GM18502 (cell line): ENCODE measurements around the gene CMYA5.
A peak's percentile ranks its signal among the peaks of the same experiment; 100 is the strongest.
"Not testable (repeated sequence)": the region's sequence is repeated elsewhere in the genome, so short reads cannot be mapped to it uniquely, and the experiment has no call there.

ENCODE experiments used
- ATAC-seq: cut with Tn5 transposase; IDR thresholded peaks from one replicate; pipeline ENCODE4 v1.9.1; 2021; ENCODE audit warnings: mild to moderate bottlenecking; ENCODE audit not compliant: unreplicated experiment, poor library complexity

CMYA5 gene

GRCh38 chr5:79689541-79690466, at the start of gene CMYA5:
Gene CMYA5 (plus strand): TSS chr5:79689836. CDS start chr5:79689908, 72 bp downstream.
- no peak for ATAC-seq

- no peak for ATAC-seq
Observed at GRCh38 chr5:79640571-79641055, 49.0 kb upstream of the CMYA5 start.

- no peak for ATAC-seq
Observed at GRCh38 chr5:79641414-79641813, 48.2 kb upstream of the CMYA5 start.

GRCh38 chr5:79642210-79642609, 47.4 kb upstream of the CMYA5 start:
- ATAC-seq = no peak

- no peak for ATAC-seq
Observed at GRCh38 chr5:79653843-79654242, 35.8 kb upstream of the CMYA5 start.

GRCh38 chr5:79663212-79663611, 26.4 kb upstream of the CMYA5 start:
- no peak for ATAC-seq

GRCh38 chr5:79666758-79667157, 22.9 kb upstream of the CMYA5 start:
- ATAC-seq = no peak

- ATAC-seq = no peak
Observed at GRCh38 chr5:79672392-79672791, 17.2 kb upstream of the CMYA5 start.

GRCh38 chr5:79676354-79676753, 13.3 kb upstream of the CMYA5 start:
- not testable (repeated sequence) for ATAC-seq

- not testable (repeated sequence) for ATAC-seq
Observed at GRCh38 chr5:79682102-79682501, 7.5 kb upstream of the CMYA5 start.

GRCh38 chr5:79684782-79685181, 4.9 kb upstream of the CMYA5 start:
- ATAC-seq = no peak

GRCh38 chr5:79685627-79686026, 4.0 kb upstream of the CMYA5 start:
- ATAC-seq = no peak

GRCh38 chr5:79686799-79687198, 2.8 kb upstream of the CMYA5 start:
- no peak for ATAC-seq

- ATAC-seq = no peak
Observed at GRCh38 chr5:79687889-79688288, 1.7 kb upstream of the CMYA5 start.

GRCh38 chr5:79691007-79691406, 1.4 kb downstream of the CMYA5 start:
- no peak for ATAC-seq

GRCh38 chr5:79692596-79692995, 3.0 kb downstream of the CMYA5 start:
- ATAC-seq = no peak

GRCh38 chr5:79694183-79694582, 4.5 kb downstream of the CMYA5 start:
- no peak for ATAC-seq

- ATAC-seq = no peak
Observed at GRCh38 chr5:79694652-79695051, 5.0 kb downstream of the CMYA5 start.

GRCh38 chr5:79695526-79695925, 5.9 kb downstream of the CMYA5 start:
- no peak for ATAC-seq

- ATAC-seq = peak; percentile 46
Observed at GRCh38 chr5:79697222-79698170, 7.9 kb downstream of the CMYA5 start.
